ENCODE results near the gene SLC5A5.

- TF ChIP-seq POLR2A (IDR thresholded peaks at IDR 0.05) (no peak), CTCF (IDR thresholded peaks at IDR 0.05) (no peak)
Measured at GRCh38 chr19:17831419-17831888, 40.3 kb upstream of the SLC5A5 start.
